Activated T-cell treated with anti-CD3 and anti-CD28 coated beads for 24 hours (primary cell): ENCODE results near the gene CYP27C1.

Experiments used
- DNase-seq: peaks from one replicate; pipeline ENCODE4 v3.0.0-alpha.2; 2020; ENCODE audit warnings: low read depth

The CYP27C1 gene

GRCh38 chr2:127193164-127193966 lies 26.7 kb downstream of the CYP27C1 start:
- no peak for DNase-seq

- no peak for DNase-seq
These were observed 28.5 kb downstream of the CYP27C1 start for GRCh38 chr2:127191331-127192219.

- no peak for DNase-seq
These were observed 31.3 kb downstream of the CYP27C1 start for GRCh38 chr2:127188797-127189196.

GRCh38 chr2:127187831-127188230 lies 32.3 kb downstream of the CYP27C1 start:
- no peak for DNase-seq

- no peak for DNase-seq
These were observed 32.9 kb downstream of the CYP27C1 start for GRCh38 chr2:127187081-127187775.

GRCh38 chr2:127185705-127186104 lies 34.4 kb downstream of the CYP27C1 start:
- DNase-seq: no peak

- no peak for DNase-seq
These were observed 35.0 kb downstream of the CYP27C1 start for GRCh38 chr2:127185093-127185492.

- no peak for DNase-seq
These were observed 36.3 kb downstream of the CYP27C1 start for GRCh38 chr2:127183771-127184170.

- no peak for DNase-seq
These were observed 37.3 kb downstream of the CYP27C1 start for GRCh38 chr2:127182626-127183458.

GRCh38 chr2:127181851-127182250 lies 38.2 kb downstream of the CYP27C1 start:
- no peak for DNase-seq

- no peak for DNase-seq
These were observed 40.3 kb downstream of the CYP27C1 start for GRCh38 chr2:127179766-127180165.

GRCh38 chr2:127177617-127178263 lies 42.4 kb downstream of the CYP27C1 start:
- no peak for DNase-seq

- DNase-seq: no peak
These were observed 43.5 kb downstream of the CYP27C1 start for GRCh38 chr2:127176371-127177311.

GRCh38 chr2:127175751-127176354 lies 44.2 kb downstream of the CYP27C1 start:
- DNase-seq: no peak

GRCh38 chr2:127175041-127175721 lies 44.9 kb downstream of the CYP27C1 start:
- DNase-seq: no peak

GRCh38 chr2:127174640-127175039 lies 45.5 kb downstream of the CYP27C1 start:
- no peak for DNase-seq

- no peak for DNase-seq
These were observed 46.0 kb downstream of the CYP27C1 start for GRCh38 chr2:127174136-127174535.

- no peak for DNase-seq
These were observed 47.0 kb downstream of the CYP27C1 start for GRCh38 chr2:127173057-127173456.

GRCh38 chr2:127172306-127172705 lies 47.8 kb downstream of the CYP27C1 start:
- no peak for DNase-seq
